Measurements from ENCODE around the gene NDE1. TPM values are rescaled to one million over a fixed set of nuclear protein-coding genes. Genes with fewer than 3 reads are reported as not detected.

The NDE1 gene
- polyA plus RNA-seq, 1 donor (not counting 4 experiments of a cell fraction or from before 2014, with no cell fraction given) = 37.8 TPM

- Histone ChIP-seq H3K79me2 (ENCODE audit: control insufficient read depth, insufficient read depth, low read length) (no peaks in the 10 kb centered on the region), H3K27me3 (ENCODE audit: control insufficient read depth, extremely low read depth, insufficient read depth, low read length) (peaks cover 3% of the 10 kb centered on the region), H3K36me3 (ENCODE audit: control insufficient read depth in 2 of 2, extremely low read depth in 1 of 2, insufficient read depth in 2 of 2, low read length in 2 of 2) (no peaks in the 10 kb centered on the region), H3K4me1 (ENCODE audit: control insufficient read depth, extremely low read depth, insufficient read depth, low read length) (no peaks in the 10 kb centered on the region), H3K27ac (ENCODE audit: control insufficient read depth, insufficient read depth, low read length) (no peak overlapping the region), H2AFZ (ENCODE audit: control insufficient read depth, low read length) (no peak overlapping the region), H4K20me1 (ENCODE audit: control insufficient read depth, extremely low read depth, insufficient read depth, low read length) (no peaks in the 10 kb centered on the region), H3K9me1 (ENCODE audit: control insufficient read depth, extremely low read depth, insufficient read depth, low read length) (no peaks in the 10 kb centered on the region), H3K9me3 (ENCODE audit: control insufficient read depth, low read depth, low read length) (no peaks in the 10 kb centered on the region), H3K9ac (ENCODE audit: control insufficient read depth, extremely low read depth, insufficient read depth, low read length) (no peak overlapping the region), H3K4me3 (ENCODE audit: control insufficient read depth in 2 of 3, extremely low read depth in 1 of 3, insufficient read depth in 2 of 3, low read depth in 1 of 3, low read length in 3 of 3) (no peak overlapping the region), H3K4me2 (ENCODE audit: control insufficient read depth, extremely low read depth, insufficient read depth, low read depth, low read length) (no peak overlapping the region)
- TF ChIP-seq CTCF (optimal IDR thresholded peaks at IDR 0.05 in 1 of 3, IDR thresholded peaks at IDR 0.05 in 1 of 3, conservative IDR thresholded peaks at IDR 0.05 in 1 of 3; ENCODE audit: extremely low read depth in 1 of 3, insufficient read depth in 2 of 3, low read length in 3 of 3) (no peak), EZH2 (IDR thresholded peaks at IDR 0.05; ENCODE audit: low read length) (no peak)
- no peak for FAIRE-seq
- DNase-seq (ENCODE audit: low read depth, low spot score) = no peak
- dilution Hi-C loops (cut with MboI; ENCODE audit: extremely low pct_ligation_motif_present, low sequenced_read_pairs) = no loop called here
Observed at GRCh38 chr16:15743657-15744056, 93.6 kb downstream of the NDE1 start.

- Histone ChIP-seq H3K79me2 (ENCODE audit: control insufficient read depth, insufficient read depth, low read length) (no peaks in the 10 kb centered on the region), H3K36me3 (ENCODE audit: control insufficient read depth in 2 of 2, extremely low read depth in 1 of 2, insufficient read depth in 2 of 2, low read length in 2 of 2) (no peaks in the 10 kb centered on the region)
Observed at GRCh38 chr16:15746332-15746731, 96.3 kb downstream of the NDE1 start.

More at GRCh38 chr16:15746332-15746731, 96.3 kb downstream of the NDE1 start:
- Histone ChIP-seq H3K27ac (ENCODE audit: control insufficient read depth, insufficient read depth, low read length) (no peak overlapping the region), H3K9me1 (ENCODE audit: control insufficient read depth, extremely low read depth, insufficient read depth, low read length) (no peaks in the 10 kb centered on the region), H2AFZ (ENCODE audit: control insufficient read depth, low read length) (no peak overlapping the region), H3K9ac (ENCODE audit: control insufficient read depth, extremely low read depth, insufficient read depth, low read length) (no peak overlapping the region), H3K9me3 (ENCODE audit: control insufficient read depth, low read depth, low read length) (no peaks in the 10 kb centered on the region), H4K20me1 (ENCODE audit: control insufficient read depth, extremely low read depth, insufficient read depth, low read length) (no peaks in the 10 kb centered on the region), H3K4me1 (ENCODE audit: control insufficient read depth, extremely low read depth, insufficient read depth, low read length) (no peaks in the 10 kb centered on the region), H3K4me3 (ENCODE audit: control insufficient read depth in 2 of 3, extremely low read depth in 1 of 3, insufficient read depth in 2 of 3, low read depth in 1 of 3, low read length in 3 of 3) (no peak overlapping the region), H3K4me2 (ENCODE audit: control insufficient read depth, extremely low read depth, insufficient read depth, low read depth, low read length) (no peak overlapping the region), H3K27me3 (ENCODE audit: control insufficient read depth, extremely low read depth, insufficient read depth, low read length) (peaks cover 1% of the 10 kb centered on the region)
- no peak for TF ChIP-seq EZH2 (IDR thresholded peaks at IDR 0.05; ENCODE audit: low read length)
- no peak for TF ChIP-seq CTCF (optimal IDR thresholded peaks at IDR 0.05 in 1 of 3, IDR thresholded peaks at IDR 0.05 in 1 of 3, conservative IDR thresholded peaks at IDR 0.05 in 1 of 3; ENCODE audit: extremely low read depth in 1 of 3, insufficient read depth in 2 of 3, low read length in 3 of 3)
- DNase-seq (ENCODE audit: low read depth, low spot score) (no peak), FAIRE-seq (no peak)
- dilution Hi-C loops (cut with MboI; ENCODE audit: extremely low pct_ligation_motif_present, low sequenced_read_pairs) = no loop called here

All from keratinocyte (primary cell).